T-cell (primary cell): ENCODE data around the gene CBX3. TPM values are rescaled to one million over a fixed set of nuclear protein-coding genes. Genes with fewer than 3 reads are reported as not detected.
A peak's percentile ranks its signal among the peaks of the same experiment; 100 is the strongest.
"Not testable (repeated sequence)": the region's sequence is repeated elsewhere in the genome, so short reads cannot be mapped to it uniquely, and the experiment has no call there.

ENCODE experiments used
- ATAC-seq, 4 experiments: fragments of 200-7000 bp in 3 of 4; fragments of 150-1000 bp in 1 of 4; cut with Tn5 transposase; replicated peaks in 1 of 4; 1 replicate in 3 of 4; 2 replicates in 1 of 4; pipeline ENCODE4 v1.10.0; 2021; ENCODE audit warnings: moderate library complexity in 3 of 4, mild to moderate bottlenecking in 2 of 4, moderate number of reproducible peaks in 1 of 4
- CTCF ChIA-PET, 2 donors: fragments of 300-600 bp; sonication (Branson Sonifier 250); formaldehyde crosslinking; loops; one replicate each; lab custom pipeline; 2022; ENCODE audit warnings: antibody characterized with exemption in 2 of 2; lab: Charles Lee
- POLR2A ChIA-PET, 2 donors: fragments of 300-600 bp; sonication (Branson Sonifier 250); formaldehyde crosslinking; loops; one replicate each; lab custom pipeline; 2022; ENCODE audit warnings: antibody characterized with exemption in 2 of 2; lab: Charles Lee
- DNase-seq, 35 experiments: peaks; one replicate each; pipeline versions ENCODE4 v3.0.0 to v3.0.0-alpha.2; 2013 to 2023
- H3K27ac ChIP-seq: one replicate; pipeline ENCODE4 v1.5.1; 2013; ENCODE audit warnings: low read length
- H3K27me3 ChIP-seq, 2 experiments: replicated peaks in 1 of 2; 1 replicate in 1 of 2; 2 replicates in 1 of 2; pipeline versions ENCODE4 v1.6.1 to v1.7.0; 2013; ENCODE audit warnings: low read length in 1 of 2, mixed read lengths in 1 of 2; ENCODE audit not compliant: control insufficient read depth in 2 of 2, insufficient read depth in 2 of 2; ENCODE audit errors: extremely low read depth in 1 of 2
- H3K36me3 ChIP-seq, 2 donors: 1 replicate in 1 of 2; 2 replicates in 1 of 2; pipeline versions ENCODE4 v1.6.1 to v1.7.0; 2013; ENCODE audit warnings: low read length in 1 of 2; ENCODE audit not compliant: control insufficient read depth in 2 of 2, insufficient read depth in 1 of 2; ENCODE audit errors: extremely low read depth in 1 of 2
- H3K4me1 ChIP-seq, 2 experiments: 1 replicate in 1 of 2; 2 replicates in 1 of 2; pipeline versions ENCODE4 v1.6.1 to v1.7.0; 2013; ENCODE audit warnings: low read length in 2 of 2, mixed read lengths in 1 of 2; ENCODE audit not compliant: insufficient read depth in 2 of 2, control insufficient read depth in 1 of 2; ENCODE audit errors: extremely low read depth in 1 of 2
- H3K4me3 ChIP-seq, 2 donors: 1 replicate in 1 of 2; 2 replicates in 1 of 2; pipeline versions ENCODE4 v1.5.1 to v1.7.0; 2013; ENCODE audit warnings: mild to moderate bottlenecking in 2 of 2, low read length in 1 of 2, moderate library complexity in 1 of 2; ENCODE audit not compliant: control insufficient read depth in 1 of 2; ENCODE audit errors: extremely low read depth in 1 of 2
- H3K9me3 ChIP-seq: 2 replicates; pipeline ENCODE4 v1.7.0; 2013
- H3K27ac Mint-ChIP-seq, 2 donors: one replicate each; pipeline ENCODE4 v1.8.0; 2020 to 2021; ENCODE audit warnings: mild to moderate bottlenecking in 2 of 2, mixed read lengths in 2 of 2
- H3K27me3 Mint-ChIP-seq, 2 donors: one replicate each; pipeline ENCODE4 v1.8.0; 2021 to 2022; ENCODE audit warnings: mixed read lengths in 2 of 2
- H3K36me3 Mint-ChIP-seq: one replicate; pipeline ENCODE4 v1.8.0; 2021; ENCODE audit warnings: mixed read lengths
- H3K4me1 Mint-ChIP-seq, 3 donors: one replicate each; pipeline ENCODE4 v1.8.0; 2020 to 2022; ENCODE audit warnings: mixed read lengths in 3 of 3, mild to moderate bottlenecking in 1 of 3
- H3K4me3 Mint-ChIP-seq, 3 donors: one replicate each; pipeline ENCODE4 v1.8.0; 2020 to 2022; ENCODE audit warnings: mild to moderate bottlenecking in 3 of 3, mixed read lengths in 3 of 3, moderate library complexity in 3 of 3
- H3K9me3 Mint-ChIP-seq, 3 donors: one replicate each; pipeline ENCODE4 v1.8.0; 2020 to 2022; ENCODE audit warnings: mixed read lengths in 3 of 3
- WGBS: methylation state at CpG from one replicate; pipeline ENCODE4 v1.1.5; 2013; ENCODE audit warnings: missing lambda C conversion rate; ENCODE audit not compliant: insufficient coverage; 5-methylcytosine and 5-hydroxymethylcytosine counted together
- total RNA-seq, 35 experiments: library from RNA in 6 of 35; stranded (reverse) in 6 of 35; fragments of 120-200 nt in 1 of 35; gene quantifications; one replicate each; pipeline versions ENCODE4 v1.2.1 to v1.2.4 and lab custom pipeline; 2013 to 2026

CBX3 gene
- total RNA-seq, 5 donors from 2014 or later (not counting 1 experiment from before 2014, with no cell fraction given), result 106 to 155 (median 148) TPM

GRCh38 chr7:26181474-26182227, 19.9 kb upstream of the CBX3 start:
- no CpG with 5 or more reads among the region's 3 CpGs for WGBS
- H3K36me3 Mint-ChIP-seq, result peaks cover 23% of the 10 kb centered on the region
- peaks cover 0 to 17% of the 10 kb centered on the region in 2 experiments for H3K4me1 ChIP-seq

GRCh38 chr7:26182283-26182682, 19.3 kb upstream of the CBX3 start:
- ATAC-seq (no peak), DNase-seq (no peak)
- no peaks in the 10 kb centered on the region for H3K27me3 ChIP-seq
- ChIA-PET CTCF (interaction anchor here (1.1 to 1.5 kb wide), 3 partner anchors 10 to 91 kb away, joined by 3 to 4 read pairs (median 3); no protein-coding TSS in a partner anchor), POLR2A (interaction anchor here (0.8 to 1.8 kb wide), 4 partner anchors 10 to 30 kb away, joined by 3 to 5 read pairs (median 3); partner anchors contain the start of gene NFE2L3 (in 1 of the 2))
- no peak overlapping the region for H3K27ac ChIP-seq
- H3K4me1 ChIP-seq, result peaks cover 0 to 19% of the 10 kb centered on the region in 2 experiments
- Mint-ChIP-seq H3K4me1 (peaks cover 76 to 80% (median 77%) of the 10 kb centered on the region in 3 donors), H3K27ac (peak overlapping the region in 1 of 2 donors; percentile 61), H3K36me3 (peaks cover 28% of the 10 kb centered on the region), H3K9me3 (peaks cover 0 to 6% (median 0%) of the 10 kb centered on the region in 3 donors), H3K27me3 (no peaks in the 10 kb centered on the region), H3K4me3 (no peak overlapping the region)
- H3K9me3 ChIP-seq, result no peaks in the 10 kb centered on the region
- no peak overlapping the region for H3K4me3 ChIP-seq
- 93% methylated on average over 4 of the region's 6 CpGs for WGBS
- H3K36me3 ChIP-seq, result peaks cover 0 to 7% of the 10 kb centered on the region in 2 donors

More at GRCh38 chr7:26181474-26182227, 19.9 kb upstream of the CBX3 start:
- no peak for ATAC-seq
- no peak overlapping the region for H3K4me3 ChIP-seq
- Mint-ChIP-seq H3K9me3 (peaks cover 0 to 6% (median 0%) of the 10 kb centered on the region in 3 donors), H3K4me3 (no peak overlapping the region), H3K27ac (peak overlapping the region; percentile 56 to 61), H3K4me1 (peaks cover 70 to 75% (median 72%) of the 10 kb centered on the region in 3 donors), H3K27me3 (no peaks in the 10 kb centered on the region)
- no peaks in the 10 kb centered on the region for H3K9me3 ChIP-seq
- CTCF ChIA-PET, result interaction anchor here (1.1 to 1.5 kb wide), 2 partner anchors 16 to 91 kb away, joined by 3 read pairs; no protein-coding TSS in a partner anchor
- peak overlapping the region; percentile 2 for H3K27ac ChIP-seq
- POLR2A ChIA-PET, result interaction anchor here (0.5 to 1.8 kb wide), 8 partner anchors 10 to 105 kb away, joined by 3 to 8 read pairs (median 3); partner anchors contain the start of gene NFE2L3 (in 1 of the 2)
- no peak for DNase-seq
- peaks cover 0 to 7% of the 10 kb centered on the region in 2 donors for H3K36me3 ChIP-seq
- H3K27me3 ChIP-seq, result no peaks in the 10 kb centered on the region

GRCh38 chr7:26182706-26183105, 18.8 kb upstream of the CBX3 start:
- peaks cover 0 to 8% of the 10 kb centered on the region in 2 donors for H3K36me3 ChIP-seq
- H3K27me3 ChIP-seq, result no peaks in the 10 kb centered on the region
- no peak overlapping the region for H3K4me3 ChIP-seq
- peaks cover 0 to 21% of the 10 kb centered on the region in 2 experiments for H3K4me1 ChIP-seq
- ChIA-PET POLR2A (interaction anchor here in 1 of 2 donors (0.8 to 1.8 kb wide), 3 partner anchors 9 to 92 kb away, joined by 3 to 5 read pairs (median 4); no protein-coding TSS in a partner anchor), CTCF (interaction anchor here (0.6 to 1.5 kb wide), 4 partner anchors 9 to 136 kb away, joined by 3 to 4 read pairs (median 3); no protein-coding TSS in a partner anchor)
- Mint-ChIP-seq H3K9me3 (peaks cover 0 to 6% (median 0%) of the 10 kb centered on the region in 3 donors), H3K27me3 (no peaks in the 10 kb centered on the region), H3K27ac (peak overlapping the region in 1 of 2 donors; percentile 79), H3K4me3 (no peak overlapping the region), H3K4me1 (peaks cover 77 to 82% (median 79%) of the 10 kb centered on the region in 3 donors), H3K36me3 (peaks cover 29% of the 10 kb centered on the region)
- ATAC-seq, result peak in 1 of 4 experiments; percentile 13
- no peak for DNase-seq
- WGBS, result 90% methylated on average over 2 of the region's 8 CpGs
- no peak overlapping the region for H3K27ac ChIP-seq
- no peaks in the 10 kb centered on the region for H3K9me3 ChIP-seq

DNA sequence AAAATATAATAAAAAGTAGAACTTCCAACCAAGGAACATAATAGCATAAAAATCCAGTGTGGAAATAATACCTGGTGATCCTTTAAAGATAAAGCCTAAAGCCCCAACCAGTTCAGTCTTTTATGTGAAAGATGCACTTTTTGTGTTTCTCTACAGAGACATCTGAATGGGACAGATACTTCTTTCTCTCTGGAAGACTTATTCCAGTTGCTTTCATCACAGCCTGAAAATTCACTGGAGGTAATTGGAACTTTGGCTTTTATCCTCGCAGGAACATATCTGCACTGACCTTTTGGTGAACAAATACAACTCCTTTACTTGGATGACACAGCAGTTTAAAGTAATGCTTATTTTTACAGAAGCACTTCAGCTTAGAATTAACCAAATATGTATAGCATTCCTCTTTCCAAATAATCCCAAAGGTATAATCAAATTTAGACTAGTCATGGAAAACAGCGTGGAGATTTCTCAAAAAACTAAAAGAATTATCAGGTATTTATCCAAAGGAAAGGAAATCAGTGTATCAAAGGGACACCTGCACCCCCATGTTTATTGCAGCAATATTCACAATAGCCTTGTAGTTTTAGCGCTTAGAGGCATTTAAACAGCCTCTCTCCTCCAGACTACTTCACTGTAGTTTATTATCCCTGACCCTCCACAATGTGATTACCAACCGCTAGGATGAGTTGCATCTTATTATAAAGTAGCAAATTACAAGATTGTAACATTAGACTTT, 17.8 kb upstream of the CBX3 start:
- ATAC-seq, result no peak
- peaks cover 35% of the 10 kb centered on the region for H3K36me3 Mint-ChIP-seq
- no peaks in the 10 kb centered on the region for H3K27me3 Mint-ChIP-seq
- Histone ChIP-seq H3K4me3 (no peak overlapping the region), H3K4me1 (peaks cover under 1 to 23% of the 10 kb centered on the region in 2 experiments), H3K27me3 (no peaks in the 10 kb centered on the region), H3K36me3 (peaks cover 0 to 18% of the 10 kb centered on the region in 2 donors), H3K27ac (no peak overlapping the region), H3K9me3 (no peaks in the 10 kb centered on the region)
- ChIA-PET CTCF (interaction anchor here in 1 of 2 donors (0.6 to 1.1 kb wide), 3 partner anchors 8 to 137 kb away, joined by 3 to 4 read pairs (median 3); no protein-coding TSS in a partner anchor), POLR2A (interaction anchor here in 1 of 2 donors (0.5 to 0.9 kb wide), 3 partner anchors 93 to 109 kb away, joined by 3 to 4 read pairs (median 3); no protein-coding TSS in a partner anchor)
- no CpG with 5 or more reads among the region's 4 CpGs for WGBS
- no peak for DNase-seq
- H3K4me1 Mint-ChIP-seq, result peaks cover 79 to 86% (median 83%) of the 10 kb centered on the region in 3 donors
- peak overlapping the region in 1 of 3 donors; percentile 8 for H3K4me3 Mint-ChIP-seq
- H3K9me3 Mint-ChIP-seq, result peaks cover 0 to 6% (median 0%) of the 10 kb centered on the region in 3 donors
- peak overlapping the region; percentile 79 to 81 for H3K27ac Mint-ChIP-seq

DNA sequence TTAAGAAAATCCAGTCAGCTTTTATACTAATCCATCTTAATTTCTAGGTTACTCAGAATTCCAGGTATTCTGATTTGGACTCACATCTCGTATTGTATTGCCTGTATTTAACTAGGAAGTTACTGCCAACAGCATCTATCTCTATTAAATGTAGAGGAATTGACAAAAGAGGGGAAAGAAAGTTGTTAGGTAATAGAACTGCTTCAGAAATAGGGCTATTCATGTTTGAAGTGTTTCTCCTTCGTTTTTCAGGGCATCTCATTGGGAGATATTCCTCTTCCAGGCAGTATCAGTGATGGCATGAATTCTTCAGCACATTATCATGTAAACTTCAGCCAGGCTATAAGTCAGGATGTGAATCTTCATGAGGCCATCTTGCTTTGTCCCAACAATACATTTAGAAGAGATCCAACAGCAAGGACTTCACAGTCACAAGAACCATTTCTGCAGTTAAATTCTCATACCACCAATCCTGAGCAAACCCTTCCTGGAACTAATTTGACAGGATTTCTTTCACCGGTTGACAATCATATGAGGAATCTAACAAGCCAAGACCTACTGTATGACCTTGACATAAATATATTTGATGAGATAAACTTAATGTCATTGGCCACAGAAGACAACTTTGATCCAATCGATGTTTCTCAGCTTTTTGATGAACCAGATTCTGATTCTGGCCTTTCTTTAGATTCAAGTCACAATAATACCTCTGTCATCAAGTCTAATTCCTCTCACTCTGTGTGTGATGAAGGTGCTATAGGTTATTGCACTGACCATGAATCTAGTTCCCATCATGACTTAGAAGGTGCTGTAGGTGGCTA, 17.1 kb upstream of the CBX3 start:
- DNase-seq, H3K9me3 Mint-ChIP-seq, H3K27me3 ChIP-seq, CTCF ChIA-PET, H3K9me3 ChIP-seq, H3K27ac ChIP-seq, H3K27me3 Mint-ChIP-seq, H3K4me3 ChIP-seq: not testable (repeated sequence)
- WGBS, result no CpG with 5 or more reads among the region's 4 CpGs
- Mint-ChIP-seq H3K4me1 (peaks cover 83 to 89% (median 88%) of the 10 kb centered on the region in 3 donors), H3K4me3 (peak overlapping the region in 1 of 3 donors; percentile 34), H3K36me3 (peaks cover 43% of the 10 kb centered on the region), H3K27ac (peak overlapping the region; percentile 79 to 81)
- POLR2A ChIA-PET, result interaction anchor here in 1 of 2 donors (0.6 kb wide), 1 partner anchor 11 kb away, joined by 3 read pairs; no protein-coding TSS in a partner anchor
- Histone ChIP-seq H3K4me1 (peaks cover 5 to 21% of the 10 kb centered on the region in 2 experiments), H3K36me3 (peaks cover 0 to 26% of the 10 kb centered on the region in 2 donors)
- ATAC-seq, result peak in 1 of 4 experiments; percentile 6
